ENCODE results near the gene KDM2B. TPM values are rescaled to one million over a fixed set of nuclear protein-coding genes. Genes with fewer than 3 reads are reported as not detected.

Gene KDM2B
- total RNA-seq, 1 donor from 2014 or later: 14.1 TPM

GRCh38 chr12:121570467-121571283, 10.1 kb downstream of the KDM2B start:
- no peak for DNase-seq
- ATAC-seq: no peak
- intact Hi-C loops (cut with micrococcal nuclease): no loop called here

- ATAC-seq (peak; percentile 94), DNase-seq (peak; percentile 55)
- intact Hi-C loops (cut with micrococcal nuclease): loop anchor here (10.0 kb wide), 1 partner anchor 56 kb away; the partner anchor contains the start of gene ORAI1
Measured at GRCh38 chr12:121568971-121569751, 11.7 kb downstream of the KDM2B start.

GRCh38 chr12:121568518-121568917, 12.3 kb downstream of the KDM2B start:
- no peak for ATAC-seq

GRCh38 chr12:121565076-121565475, 15.7 kb downstream of the KDM2B start:
- intact Hi-C loops (cut with micrococcal nuclease): loop anchor here (10.0 kb wide), 1 partner anchor 60 kb away; the partner anchor contains the start of gene ORAI1
- DNase-seq: no peak
- ATAC-seq: no peak

More at GRCh38 chr12:121568518-121568917, 12.3 kb downstream of the KDM2B start:
- intact Hi-C loops (cut with micrococcal nuclease): loop anchor here (10.0 kb wide), 1 partner anchor 56 kb away; the partner anchor contains the start of gene ORAI1
- DNase-seq: no peak

GRCh38 chr12:121562488-121562887, 18.3 kb downstream of the KDM2B start:
- intact Hi-C loops (cut with micrococcal nuclease): loop anchor here (10.0 kb wide), 1 partner anchor 62 kb away; the partner anchor contains the start of gene ORAI1
- DNase-seq: no peak
- ATAC-seq: no peak

GRCh38 chr12:121561009-121561395, 19.8 kb downstream of the KDM2B start:
- intact Hi-C loops (cut with micrococcal nuclease): loop anchor here (10.0 kb wide), 1 partner anchor 64 kb away; the partner anchor contains the start of gene ORAI1
- no peak for ATAC-seq
- no peak for DNase-seq

- intact Hi-C loops (cut with micrococcal nuclease): loop anchor here (10.0 kb wide), 1 partner anchor 64 kb away; the partner anchor contains the start of gene ORAI1
- ATAC-seq (no peak), DNase-seq (no peak)
Measured at GRCh38 chr12:121560392-121561008, 20.3 kb downstream of the KDM2B start.

- ATAC-seq (no peak), DNase-seq (no peak)
- intact Hi-C loops (cut with micrococcal nuclease): no loop called here
Measured at GRCh38 chr12:121558956-121559355, 21.9 kb downstream of the KDM2B start.

- intact Hi-C loops (cut with micrococcal nuclease): loop anchor here (5.0 kb wide), 1 partner anchor 131 kb away; no protein-coding TSS in a partner anchor
- DNase-seq (no peak), ATAC-seq (no peak)
Measured at GRCh38 chr12:121550974-121551634, 29.7 kb downstream of the KDM2B start.

GRCh38 chr12:121549075-121549474, 31.7 kb downstream of the KDM2B start:
- DNase-seq: peak; percentile 13
- no peak for ATAC-seq
- intact Hi-C loops (cut with micrococcal nuclease): no loop called here

- DNase-seq (no peak), ATAC-seq (no peak)
- intact Hi-C loops (cut with micrococcal nuclease): no loop called here
Measured at GRCh38 chr12:121545480-121545879, 35.3 kb downstream of the KDM2B start.

- DNase-seq: peak; percentile 27
- ATAC-seq: no peak
- intact Hi-C loops (cut with micrococcal nuclease): no loop called here
Measured at GRCh38 chr12:121543786-121544185, 37.0 kb downstream of the KDM2B start.

- intact Hi-C loops (cut with micrococcal nuclease): no loop called here
- DNase-seq: no peak
- ATAC-seq: no peak
Measured at GRCh38 chr12:121539908-121540307, 40.9 kb downstream of the KDM2B start.

GRCh38 chr12:121538699-121539061, 42.1 kb downstream of the KDM2B start:
- intact Hi-C loops (cut with micrococcal nuclease): no loop called here
- DNase-seq: no peak
- no peak for ATAC-seq

GRCh38 chr12:121537814-121538698, 42.8 kb downstream of the KDM2B start:
- ATAC-seq (peak; percentile 28), DNase-seq (peak; percentile 62)
- intact Hi-C loops (cut with micrococcal nuclease): no loop called here

GRCh38 chr12:121536899-121537813, 43.7 kb downstream of the KDM2B start:
- intact Hi-C loops (cut with micrococcal nuclease): no loop called here
- ATAC-seq (peak; percentile 88), DNase-seq (peak; percentile 95)

Data from left ventricle myocardium superior (tissue), 1 donor.